Hepatocyte (in vitro differentiated cells): Measurements from ENCODE around the gene ARHGAP22. TPM values are rescaled to one million over a fixed set of nuclear protein-coding genes. Genes with fewer than 3 reads are reported as not detected.

Experiments
- DNase-seq: peaks from one replicate; pipeline ENCODE4 v3.0.0-alpha.2; 2016; ENCODE audit warnings: low spot score
- H2AFZ ChIP-seq: fragments of 200-600 bp; sonication (generic); 2 replicates; pipeline ENCODE4 v1.6.0; 2016; ENCODE audit warnings: antibody characterized with exemption, mild to moderate bottlenecking
- H3K27ac ChIP-seq: fragments of 200-600 bp; sonication (generic); 2 replicates; pipeline ENCODE4 v1.5.1; 2016; ENCODE audit warnings: mild to moderate bottlenecking
- H3K27me3 ChIP-seq: fragments of 200-600 bp; sonication (generic); 2 replicates; pipeline ENCODE4 v1.6.1; 2016
- H3K36me3 ChIP-seq: fragments of 200-600 bp; sonication (generic); replicated peaks from 2 replicates; pipeline ENCODE4 v1.5.1; 2016; ENCODE audit warnings: low read depth; ENCODE audit not compliant: insufficient read depth
- H3K4me1 ChIP-seq: fragments of 200-600 bp; sonication (generic); 2 replicates; pipeline ENCODE4 v1.5.1; 2016; ENCODE audit warnings: mild to moderate bottlenecking, moderate library complexity; ENCODE audit not compliant: insufficient read depth
- H3K4me2 ChIP-seq: fragments of 200-600 bp; sonication (generic); 2 replicates; pipeline ENCODE4 v1.6.0; 2016
- H3K4me3 ChIP-seq: fragments of 200-600 bp; sonication (generic); 2 replicates; pipeline ENCODE4 v1.5.1; 2016; ENCODE audit warnings: mild to moderate bottlenecking
- H3K79me2 ChIP-seq: fragments of 200-600 bp; sonication (generic); 2 replicates; pipeline ENCODE4 v1.6.0; 2017; ENCODE audit warnings: mild to moderate bottlenecking
- H3K9me2 ChIP-seq: fragments of 200-600 bp; sonication (generic); replicated peaks from 2 replicates; pipeline ENCODE4 v1.6.0; 2017; ENCODE audit warnings: mild to moderate bottlenecking; ENCODE audit not compliant: insufficient read depth
- H3K9me3 ChIP-seq: fragments of 200-600 bp; sonication (generic); 2 replicates; pipeline ENCODE4 v1.5.1; 2016; ENCODE audit warnings: low read depth, mild to moderate bottlenecking
- H4K20me1 ChIP-seq: fragments of 200-600 bp; sonication (generic); 2 replicates; pipeline ENCODE4 v1.6.0; 2016; ENCODE audit warnings: mild to moderate bottlenecking; ENCODE audit not compliant: insufficient read depth, poor library complexity, severe bottlenecking
- CTCF ChIP-seq: fragments of 200-600 bp; sonication (generic); IDR thresholded peaks from 2 replicates; pipeline ENCODE4 v1.5.1; 2016; ENCODE audit warnings: antibody characterized with exemption, mild to moderate bottlenecking; ENCODE audit not compliant: poor library complexity
- EZH2 ChIP-seq: fragments of 200-600 bp; sonication (generic); IDR thresholded peaks from 2 replicates; pipeline ENCODE4 v1.6.1; 2016; ENCODE audit warnings: antibody characterized with exemption, mild to moderate bottlenecking, borderline replicate concordance
- EZH2phosphoT487 ChIP-seq: fragments of 200-600 bp; sonication (generic); IDR thresholded peaks from one replicate; pipeline ENCODE4 v1.6.1; 2018; ENCODE audit warnings: antibody characterized with exemption, mild to moderate bottlenecking, low read depth, moderate library complexity; ENCODE audit not compliant: unreplicated experiment, severe bottlenecking
- WGBS: methylation state at CpG from one replicate; pipeline ENCODE4 v1.1.6; 2016; ENCODE audit warnings: low lambda C conversion rate; ENCODE audit errors: missing lambda C conversion rate; 5-methylcytosine and 5-hydroxymethylcytosine counted together
- polyA plus RNA-seq: library from polyadenylated mRNA; unstranded; fragments of >200 nt; fragmentation: Nextera tagmentation; extraction: Ambion mirVana; gene quantifications from 2 replicates; pipeline ENCODE4 v1.2.1, GENCODE V29; 2016
- total RNA-seq: library from RNA; depleted of rRNA; stranded (reverse); fragments of >200 nt; gene quantifications from 2 replicates; pipeline ENCODE4 v1.2.3, GENCODE V29; 2014

The ARHGAP22 gene
- total and polyA plus RNA-seq, 2 experiments from 2014 or later = 1.7 to 1.8 TPM

- peak; percentile 2 for DNase-seq
- Histone ChIP-seq H3K9me3 (no peaks in the 10 kb centered on the region), H3K27me3 (no peaks in the 10 kb centered on the region), H2AFZ (no peak overlapping the region), H3K4me3 (no peak overlapping the region), H3K79me2 (no peaks in the 10 kb centered on the region), H3K4me2 (no peak overlapping the region), H3K27ac (no peak overlapping the region), H4K20me1 (no peaks in the 10 kb centered on the region), H3K36me3 (no peaks in the 10 kb centered on the region), H3K9me2 (no peaks in the 10 kb centered on the region), H3K4me1 (no peaks in the 10 kb centered on the region)
- TF ChIP-seq EZH2phosphoT487 = no peak
- WGBS = 95% methylated on average over 7 of the region's 7 CpGs
Observed at GRCh38 chr10:48446785-48447184, 158.1 kb downstream of the ARHGAP22 start.

- Histone ChIP-seq H3K9me3 (no peaks in the 10 kb centered on the region), H3K36me3 (no peaks in the 10 kb centered on the region), H3K9me2 (no peaks in the 10 kb centered on the region), H4K20me1 (no peaks in the 10 kb centered on the region), H3K27ac (no peak overlapping the region), H3K4me2 (no peak overlapping the region), H3K4me3 (no peak overlapping the region), H2AFZ (no peak overlapping the region), H3K79me2 (no peaks in the 10 kb centered on the region), H3K27me3 (no peaks in the 10 kb centered on the region), H3K4me1 (no peaks in the 10 kb centered on the region)
- no peak for TF ChIP-seq CTCF
- no peak for TF ChIP-seq EZH2phosphoT487
- no peak for TF ChIP-seq EZH2
- 95% methylated on average over 7 of the region's 7 CpGs for WGBS
- no peak for DNase-seq
Observed at GRCh38 chr10:48445932-48446331, 158.9 kb downstream of the ARHGAP22 start.

- Histone ChIP-seq H3K36me3 (no peaks in the 10 kb centered on the region), H3K79me2 (no peaks in the 10 kb centered on the region), H3K4me3 (no peak overlapping the region), H2AFZ (no peak overlapping the region), H3K4me1 (no peaks in the 10 kb centered on the region), H3K9me2 (no peaks in the 10 kb centered on the region), H3K9me3 (no peaks in the 10 kb centered on the region), H3K27ac (no peak overlapping the region), H3K4me2 (no peak overlapping the region), H4K20me1 (no peaks in the 10 kb centered on the region), H3K27me3 (no peaks in the 10 kb centered on the region)
- TF ChIP-seq EZH2 (no peak), CTCF (no peak), EZH2phosphoT487 (no peak)
- DNase-seq = peak; percentile 10
- WGBS = 79% methylated on average over 20 of the region's 20 CpGs
Observed at GRCh38 chr10:48444861-48445841, 159.7 kb downstream of the ARHGAP22 start.

- Histone ChIP-seq H3K4me3 (no peak overlapping the region), H3K79me2 (no peaks in the 10 kb centered on the region), H3K4me2 (no peak overlapping the region), H3K36me3 (no peaks in the 10 kb centered on the region), H3K27me3 (no peaks in the 10 kb centered on the region), H3K27ac (no peak overlapping the region), H3K4me1 (no peaks in the 10 kb centered on the region), H3K9me2 (no peaks in the 10 kb centered on the region), H2AFZ (no peak overlapping the region), H4K20me1 (no peaks in the 10 kb centered on the region), H3K9me3 (no peaks in the 10 kb centered on the region)
- peak; percentile 23 for DNase-seq
- TF ChIP-seq EZH2phosphoT487 (no peak), CTCF (peak; percentile 20), EZH2 (no peak)
- 40% methylated on average over 2 of the region's 2 CpGs for WGBS
Observed at GRCh38 chr10:48444266-48444665, 160.6 kb downstream of the ARHGAP22 start.
